ENCODE results near the gene KCNC1. TPM values are rescaled to one million over a fixed set of nuclear protein-coding genes. Genes with fewer than 3 reads are reported as not detected.

Gene KCNC1
- total RNA-seq, 2 donors from 2014 or later, result 0.19 to 0.37 TPM

- DNase-seq, result no peak
Measured at GRCh38 chr11:17750013-17750800, 15.6 kb downstream of the KCNC1 start.

GRCh38 chr11:17750801-17751165 is 16.2 kb downstream of the KCNC1 start:
- Histone ChIP-seq H3K27me3 (no peaks in the 10 kb centered on the region), H3K4me1 (no peaks in the 10 kb centered on the region), H3K4me3 (no peak overlapping the region), H3K9ac (ENCODE audit: low read depth in 2 of 2, low read length in 2 of 2) (no peak overlapping the region), H3K9me3 (no peaks in the 10 kb centered on the region), H3K27ac (no peak overlapping the region), H3K36me3 (no peaks in the 10 kb centered on the region)
- no peak for DNase-seq
- TF ChIP-seq CTCF (IDR thresholded peaks at IDR 0.05), result no peak
- intact Hi-C loops (cut with DNase I), result no loop called here

More at GRCh38 chr11:17750013-17750800, 15.6 kb downstream of the KCNC1 start:
- no peak for TF ChIP-seq CTCF (IDR thresholded peaks at IDR 0.05)
- Histone ChIP-seq H3K9ac (ENCODE audit: low read depth in 2 of 2, low read length in 2 of 2) (no peak overlapping the region), H3K9me3 (no peaks in the 10 kb centered on the region), H3K27ac (no peak overlapping the region), H3K27me3 (no peaks in the 10 kb centered on the region), H3K4me1 (no peaks in the 10 kb centered on the region), H3K4me3 (no peak overlapping the region), H3K36me3 (no peaks in the 10 kb centered on the region)
- intact Hi-C loops (cut with DNase I), result no loop called here

GRCh38 chr11:17751558-17751957 is 17.0 kb downstream of the KCNC1 start:
- Histone ChIP-seq H3K36me3 (no peaks in the 10 kb centered on the region), H3K4me1 (no peaks in the 10 kb centered on the region), H3K27me3 (no peaks in the 10 kb centered on the region), H3K4me3 (no peak overlapping the region), H3K9me3 (no peaks in the 10 kb centered on the region), H3K27ac (no peak overlapping the region), H3K9ac (ENCODE audit: low read depth in 2 of 2, low read length in 2 of 2) (no peak overlapping the region)
- DNase-seq, result no peak
- no peak for TF ChIP-seq CTCF (IDR thresholded peaks at IDR 0.05)
- intact Hi-C loops (cut with DNase I), result no loop called here

- Histone ChIP-seq H3K9me3 (no peaks in the 10 kb centered on the region), H3K36me3 (no peaks in the 10 kb centered on the region), H3K4me1 (no peaks in the 10 kb centered on the region), H3K27ac (no peak overlapping the region), H3K9ac (ENCODE audit: low read depth in 2 of 2, low read length in 2 of 2) (no peak overlapping the region), H3K4me3 (no peak overlapping the region), H3K27me3 (no peaks in the 10 kb centered on the region)
- DNase-seq, result no peak
- no peak for TF ChIP-seq CTCF (IDR thresholded peaks at IDR 0.05)
- intact Hi-C loops (cut with DNase I), result no loop called here
Measured at GRCh38 chr11:17752144-17752543, 17.6 kb downstream of the KCNC1 start.

GRCh38 chr11:17753153-17753552 is 18.6 kb downstream of the KCNC1 start:
- H3K27ac ChIP-seq, result no peak overlapping the region
- H3K27me3 ChIP-seq, result no peaks in the 10 kb centered on the region
- no peaks in the 10 kb centered on the region for H3K36me3 ChIP-seq
- intact Hi-C loops (cut with DNase I), result no loop called here
- H3K9ac ChIP-seq (ENCODE audit: low read depth in 2 of 2, low read length in 2 of 2), result no peak overlapping the region
- H3K4me3 ChIP-seq, result no peak overlapping the region
- TF ChIP-seq CTCF (IDR thresholded peaks at IDR 0.05), result no peak
- H3K9me3 ChIP-seq, result no peaks in the 10 kb centered on the region
- no peaks in the 10 kb centered on the region for H3K4me1 ChIP-seq
- DNase-seq, result no peak
